GM12874 (cell line): ENCODE results near the gene SCAF11.

Source experiments
- TF ChIP-seq, protein P1 (sequence below): IDR thresholded peaks from 2 replicates; pipeline ENCODE4 v1.5.1; 2011; ENCODE audit warnings: low read depth, mild to moderate bottlenecking, control low read depth, low read length, moderate library complexity; ENCODE audit not compliant: insufficient read depth

Gene SCAF11

DNA sequence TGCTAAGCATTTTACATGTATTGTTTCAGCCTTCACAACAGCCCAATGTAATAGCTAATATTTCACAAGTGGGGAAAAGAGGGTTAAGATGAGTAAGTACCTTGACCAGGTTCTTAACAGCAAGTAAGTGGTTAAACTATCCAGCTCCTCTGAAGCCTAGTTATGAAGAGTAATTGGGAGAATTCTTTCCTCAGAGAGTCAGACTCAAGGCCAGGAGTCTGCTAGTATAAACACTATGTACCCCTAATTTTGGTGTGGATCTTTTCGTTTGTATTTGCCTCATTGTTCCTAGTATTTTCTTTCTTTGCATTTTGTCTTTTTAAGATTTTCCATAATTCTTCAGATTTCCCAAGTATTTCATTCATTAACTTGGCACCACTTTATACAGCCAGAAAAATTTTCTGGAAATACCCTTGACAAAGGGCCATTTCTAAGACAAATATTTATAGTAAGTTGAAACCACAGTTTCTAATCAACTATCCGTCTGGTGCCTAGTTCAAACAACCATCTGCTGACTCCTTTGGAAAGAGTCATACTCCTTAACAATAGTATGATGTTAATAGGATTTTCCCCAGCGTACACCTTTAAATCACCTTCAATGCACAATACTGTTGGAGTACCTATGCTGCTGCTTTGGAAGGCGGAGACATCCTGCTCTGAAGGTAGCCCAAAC, 81.2 kb downstream of the SCAF11 start:
- TF ChIP-seq, protein P1, sequence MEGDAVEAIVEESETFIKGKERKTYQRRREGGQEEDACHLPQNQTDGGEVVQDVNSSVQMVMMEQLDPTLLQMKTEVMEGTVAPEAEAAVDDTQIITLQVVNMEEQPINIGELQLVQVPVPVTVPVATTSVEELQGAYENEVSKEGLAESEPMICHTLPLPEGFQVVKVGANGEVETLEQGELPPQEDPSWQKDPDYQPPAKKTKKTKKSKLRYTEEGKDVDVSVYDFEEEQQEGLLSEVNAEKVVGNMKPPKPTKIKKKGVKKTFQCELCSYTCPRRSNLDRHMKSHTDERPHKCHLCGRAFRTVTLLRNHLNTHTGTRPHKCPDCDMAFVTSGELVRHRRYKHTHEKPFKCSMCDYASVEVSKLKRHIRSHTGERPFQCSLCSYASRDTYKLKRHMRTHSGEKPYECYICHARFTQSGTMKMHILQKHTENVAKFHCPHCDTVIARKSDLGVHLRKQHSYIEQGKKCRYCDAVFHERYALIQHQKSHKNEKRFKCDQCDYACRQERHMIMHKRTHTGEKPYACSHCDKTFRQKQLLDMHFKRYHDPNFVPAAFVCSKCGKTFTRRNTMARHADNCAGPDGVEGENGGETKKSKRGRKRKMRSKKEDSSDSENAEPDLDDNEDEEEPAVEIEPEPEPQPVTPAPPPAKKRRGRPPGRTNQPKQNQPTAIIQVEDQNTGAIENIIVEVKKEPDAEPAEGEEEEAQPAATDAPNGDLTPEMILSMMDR, result no peak

GRCh38 chr12:45907955-45908354, 82.4 kb downstream of the SCAF11 start:
- TF ChIP-seq, protein P1, result no peak

GRCh38 chr12:45898094-45898493, 92.3 kb downstream of the SCAF11 start:
- TF ChIP-seq, protein P1, result no peak

- TF ChIP-seq, protein P1, result no peak
Observed at GRCh38 chr12:45895961-45896360, 94.4 kb downstream of the SCAF11 start.

- TF ChIP-seq, protein P1, result peak; percentile 11; the same call in 1 of the 2 replicates
Observed at GRCh38 chr12:45893240-45893639, 97.1 kb downstream of the SCAF11 start.

DNA sequence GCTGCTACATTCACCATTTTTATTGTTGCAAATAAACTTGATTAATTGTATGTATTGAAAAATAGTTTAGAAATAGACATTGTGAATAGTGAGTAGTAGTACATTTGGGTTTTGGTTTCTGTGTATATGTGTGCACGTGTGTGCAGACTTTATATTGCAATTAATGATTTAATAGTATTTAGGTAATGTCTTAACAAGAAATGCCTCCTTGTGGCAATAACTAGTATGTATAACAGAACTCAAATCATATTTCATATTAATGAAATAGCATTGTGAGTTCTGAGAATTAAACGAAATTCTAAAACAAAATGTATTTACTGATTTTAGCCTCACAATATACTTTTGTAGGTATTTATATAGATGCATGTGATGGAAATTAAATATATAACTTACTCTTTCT, 100.1 kb downstream of the SCAF11 start:
- TF ChIP-seq, protein P1, result no peak

- TF ChIP-seq, protein P1, result no peak
Observed at GRCh38 chr12:45887544-45887943, 102.8 kb downstream of the SCAF11 start.
